ENCODE data around the gene MAN2A1.

Gene MAN2A1

DNA sequence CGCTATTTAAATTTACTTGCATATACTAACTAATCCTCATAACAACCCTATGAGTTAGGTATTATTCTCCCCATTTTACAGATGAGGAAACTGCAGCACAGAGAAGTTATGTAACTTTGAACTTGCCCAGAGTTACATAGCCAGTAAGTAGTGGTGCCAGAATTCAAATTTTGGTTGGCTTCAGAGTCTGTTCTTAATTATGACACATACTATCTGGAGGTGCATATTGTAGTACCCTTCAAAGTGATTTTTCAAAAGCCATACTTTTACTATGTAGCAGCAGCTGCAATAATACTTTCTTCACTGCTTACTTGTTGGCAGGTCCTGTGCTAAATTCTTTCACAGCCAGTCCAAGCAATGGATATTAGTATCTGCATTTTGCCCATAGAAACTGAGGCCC lies 16.4 kb downstream of the MAN2A1 start:
- DNase-seq (ENCODE audit: low spot score): no peak

GRCh38 chr5:109707531-109707930 lies 17.8 kb downstream of the MAN2A1 start:
- DNase-seq (ENCODE audit: low spot score): no peak

DNA sequence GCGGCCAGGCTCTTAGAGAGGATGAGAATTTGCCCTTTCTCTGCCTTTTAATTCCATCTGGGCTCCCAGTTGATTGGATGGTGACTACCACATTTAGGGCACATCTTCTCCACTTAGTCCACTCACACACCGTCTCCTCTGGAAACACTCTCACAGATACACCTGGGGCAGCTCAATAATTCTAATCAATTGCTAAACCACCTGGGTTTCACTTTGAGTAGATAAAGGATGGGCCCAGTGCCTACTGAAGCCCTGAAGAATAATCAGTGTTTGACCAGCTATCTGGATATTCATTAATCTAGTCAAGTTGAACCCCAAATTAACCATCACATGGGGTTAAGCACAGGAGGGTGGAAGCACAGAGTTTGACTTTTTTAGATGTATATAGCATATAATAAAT lies 19.1 kb downstream of the MAN2A1 start:
- no peak for DNase-seq (ENCODE audit: low spot score)

GRCh38 chr5:109709225-109709624 lies 19.5 kb downstream of the MAN2A1 start:
- DNase-seq (ENCODE audit: low spot score): no peak

GRCh38 chr5:109711673-109712072 lies 21.9 kb downstream of the MAN2A1 start:
- DNase-seq (ENCODE audit: low spot score): no peak

DNA sequence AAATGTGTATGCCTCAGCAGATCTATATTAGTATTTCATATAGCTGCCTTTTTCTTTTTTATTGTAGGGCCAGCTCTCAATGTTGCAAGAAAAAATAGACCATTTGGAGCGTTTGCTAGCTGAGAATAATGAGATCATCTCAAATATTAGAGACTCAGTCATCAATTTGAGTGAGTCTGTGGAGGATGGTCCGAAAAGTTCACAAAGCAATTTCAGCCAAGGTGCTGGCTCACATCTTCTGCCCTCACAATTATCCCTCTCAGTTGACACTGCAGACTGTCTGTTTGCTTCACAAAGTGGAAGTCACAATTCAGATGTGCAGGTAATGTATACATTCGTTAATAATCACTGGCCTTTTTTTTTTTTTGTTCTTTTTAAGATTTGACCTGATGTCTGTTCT lies 23.7 kb downstream of the MAN2A1 start:
- no peak for DNase-seq (ENCODE audit: low spot score)

GRCh38 chr5:109714592-109714991 lies 24.9 kb downstream of the MAN2A1 start:
- no peak for DNase-seq (ENCODE audit: low spot score)

GRCh38 chr5:109718216-109718615 lies 28.5 kb downstream of the MAN2A1 start:
- no peak for DNase-seq (ENCODE audit: low spot score)

DNA sequence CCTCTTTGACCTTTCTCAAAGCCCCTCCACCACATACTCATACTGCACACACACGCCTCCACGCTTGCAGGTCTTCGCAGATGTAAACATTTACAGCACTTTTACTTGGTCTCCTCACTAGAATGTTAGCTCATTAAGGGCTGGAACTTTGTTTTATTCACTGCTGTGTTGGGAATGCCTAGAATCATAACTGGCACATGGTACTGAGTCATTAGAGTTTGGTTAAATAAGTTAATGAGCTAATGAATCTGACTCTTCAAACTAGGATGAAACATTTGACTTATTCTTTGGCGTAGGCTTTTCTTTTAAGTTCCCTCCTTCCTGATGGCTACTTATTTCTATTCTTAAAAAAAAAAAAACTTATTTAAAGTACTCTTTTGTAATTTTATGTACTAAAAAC lies 28.9 kb downstream of the MAN2A1 start:
- DNase-seq (ENCODE audit: low spot score): no peak

DNA sequence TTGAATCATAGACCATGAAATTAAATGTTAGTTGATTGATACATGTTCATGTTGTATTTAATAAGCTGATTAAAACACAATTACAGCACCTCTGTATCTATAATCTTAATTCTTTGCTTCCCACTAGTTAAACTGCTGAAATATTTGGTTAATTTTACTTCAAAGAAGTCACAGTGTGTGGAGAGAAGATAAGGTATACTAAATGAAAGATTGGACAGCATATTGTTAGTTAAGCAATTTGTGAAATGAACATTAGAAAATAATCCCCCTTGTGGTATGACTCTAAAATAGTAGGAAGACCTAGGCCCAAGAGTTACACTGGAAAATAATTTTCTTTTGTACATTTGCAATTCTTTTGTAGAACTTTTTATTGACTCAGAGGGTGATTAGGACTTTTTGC lies 30.3 kb downstream of the MAN2A1 start:
- no peak for DNase-seq (ENCODE audit: low spot score)

DNA sequence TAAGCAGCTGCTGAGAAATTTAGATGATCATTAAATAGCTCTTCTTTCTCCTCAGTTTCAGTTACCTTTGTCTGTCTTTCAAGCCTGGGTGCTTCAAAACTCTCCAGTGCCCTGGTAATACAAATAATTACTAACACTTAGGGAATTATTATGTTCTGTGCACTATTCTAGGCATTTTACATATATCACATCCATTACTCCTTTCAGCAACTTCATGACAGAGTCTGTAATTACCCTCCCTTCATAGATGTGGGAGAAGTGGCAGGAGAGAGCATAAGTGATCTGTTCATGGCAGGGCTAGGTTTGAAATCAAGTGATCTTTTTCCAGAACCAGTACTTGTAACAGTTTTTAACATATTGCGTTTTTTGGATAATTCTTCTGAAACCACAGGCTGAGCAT lies 32.0 kb downstream of the MAN2A1 start:
- no peak for DNase-seq (ENCODE audit: low spot score)

DNA sequence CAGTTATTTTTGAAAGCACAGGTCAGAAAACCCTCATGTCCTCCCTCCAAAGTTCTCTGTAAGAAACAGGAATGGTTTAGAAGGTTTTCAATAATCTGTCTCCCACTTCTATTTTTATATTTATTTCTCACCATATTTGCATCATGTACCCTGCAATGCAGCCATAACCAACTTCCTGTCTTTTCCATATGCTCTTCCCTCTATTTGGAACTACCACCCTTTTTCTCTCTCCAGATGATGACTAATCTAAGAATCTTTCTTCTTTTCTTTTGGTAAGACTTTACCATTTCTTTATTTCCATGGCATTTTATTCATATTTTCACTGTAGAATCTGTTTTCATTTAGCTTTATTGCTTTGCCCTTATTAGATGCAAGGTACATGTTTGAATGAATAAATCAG lies 33.9 kb downstream of the MAN2A1 start:
- no peak for DNase-seq (ENCODE audit: low spot score)

DNA sequence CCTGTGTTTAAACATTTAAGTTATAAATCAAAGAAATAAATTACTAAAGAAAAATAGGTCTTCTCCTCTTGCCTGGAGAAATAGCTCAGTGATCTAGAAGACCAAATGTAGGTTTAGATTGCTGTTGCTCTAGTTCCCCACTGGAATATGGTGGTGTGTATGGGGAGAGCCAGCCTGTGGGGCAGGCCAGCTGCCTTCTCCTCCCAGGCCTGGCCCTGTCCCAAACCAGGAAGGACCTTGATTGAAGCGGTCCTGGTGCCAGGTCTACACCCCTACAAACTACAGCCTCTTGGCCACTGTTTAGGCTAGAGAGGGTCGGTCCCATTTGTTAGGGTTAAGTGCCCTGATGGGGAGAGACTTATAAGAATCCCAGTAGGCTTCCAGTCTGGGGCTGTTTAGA lies 35.4 kb downstream of the MAN2A1 start:
- DNase-seq (ENCODE audit: low spot score): no peak

- no peak for DNase-seq (ENCODE audit: low spot score)
Measured at GRCh38 chr5:109739741-109740728, 50.3 kb downstream of the MAN2A1 start.

DNA sequence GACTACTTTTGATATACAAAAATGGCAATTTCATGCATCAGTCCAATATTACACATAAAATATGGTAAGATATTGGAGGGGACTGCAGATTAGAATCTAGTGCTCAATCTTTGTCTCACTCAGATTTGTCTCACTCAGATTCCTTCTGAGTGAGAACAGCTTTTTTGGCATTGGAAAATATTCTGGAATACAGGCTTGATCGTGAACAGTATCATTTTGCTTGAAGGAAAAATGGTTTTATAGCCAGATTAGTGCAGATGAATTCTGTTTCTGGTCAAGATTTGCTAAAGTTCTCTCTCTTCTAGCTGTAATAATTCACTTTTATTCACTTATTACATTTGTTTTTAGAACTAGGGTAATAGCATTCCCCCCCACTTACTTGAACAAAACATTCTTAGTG lies 51.2 kb downstream of the MAN2A1 start:
- DNase-seq (ENCODE audit: low spot score): no peak

GRCh38 chr5:109741390-109741789 lies 51.7 kb downstream of the MAN2A1 start:
- no peak for DNase-seq (ENCODE audit: low spot score)

GRCh38 chr5:109743041-109743531 lies 53.4 kb downstream of the MAN2A1 start:
- DNase-seq (ENCODE audit: low spot score): no peak

- DNase-seq (ENCODE audit: low spot score): no peak
Measured at GRCh38 chr5:109743770-109744212, 54.1 kb downstream of the MAN2A1 start.

DNA sequence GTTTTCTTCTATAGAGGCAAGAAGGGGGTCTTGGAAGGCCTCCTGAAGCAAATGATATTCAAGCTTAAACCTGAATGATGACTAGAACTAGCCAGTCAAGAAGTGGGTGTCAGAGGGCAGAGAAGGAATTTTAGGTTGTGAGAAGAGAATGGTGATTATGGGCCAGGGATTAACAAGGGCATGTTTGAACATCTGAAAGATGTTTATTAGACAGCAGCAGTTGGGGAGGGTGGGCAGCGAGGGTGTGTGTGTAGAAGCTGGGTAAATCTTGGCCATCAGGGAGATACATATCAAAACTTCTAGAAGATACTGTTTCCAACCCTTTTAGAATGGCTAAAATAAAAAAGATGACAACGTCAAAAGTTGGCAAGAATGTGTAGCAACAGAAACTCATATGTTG lies 54.5 kb downstream of the MAN2A1 start:
- DNase-seq (ENCODE audit: low spot score): no peak

DNA sequence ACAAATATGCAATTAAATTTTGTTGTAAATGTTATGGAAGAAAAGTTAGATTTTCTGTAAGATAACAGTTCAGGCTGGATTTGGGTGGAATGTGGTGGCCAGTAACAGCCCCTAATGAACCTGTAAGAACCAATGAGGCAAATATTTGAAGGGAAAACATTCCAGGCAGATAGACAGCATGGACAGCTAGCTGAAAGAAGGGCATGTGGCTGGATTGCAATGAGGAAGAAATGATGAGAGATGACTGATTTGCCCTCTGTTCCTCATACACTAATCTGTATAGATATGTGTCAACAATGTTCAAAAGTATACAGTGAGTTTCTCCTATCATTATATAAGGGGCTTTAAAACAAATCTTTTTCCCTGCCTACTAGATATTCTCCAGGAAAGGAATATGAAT lies 58.8 kb downstream of the MAN2A1 start:
- no peak for DNase-seq (ENCODE audit: low spot score)

DNA sequence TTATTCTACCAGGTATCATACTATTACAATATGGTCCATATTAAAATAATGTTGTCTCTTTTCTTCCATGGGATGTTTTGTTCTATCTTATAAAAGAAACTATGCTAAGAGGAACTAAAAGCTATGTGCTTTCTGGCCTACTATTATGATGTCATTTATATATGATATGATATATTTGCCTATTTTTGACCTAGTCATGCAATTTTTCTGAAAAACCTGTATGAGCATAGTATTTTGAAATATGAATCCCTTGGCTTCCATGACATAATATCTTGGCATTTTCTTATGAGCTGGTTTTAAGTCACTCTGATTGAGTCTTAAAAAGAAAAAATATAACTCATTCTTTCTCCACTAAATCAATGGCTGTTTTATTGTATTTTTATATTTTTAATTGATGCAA lies 60.7 kb downstream of the MAN2A1 start:
- DNase-seq (ENCODE audit: low spot score): no peak

- DNase-seq (ENCODE audit: low spot score): no peak
Measured at GRCh38 chr5:109753279-109753678, 63.6 kb downstream of the MAN2A1 start.

DNA sequence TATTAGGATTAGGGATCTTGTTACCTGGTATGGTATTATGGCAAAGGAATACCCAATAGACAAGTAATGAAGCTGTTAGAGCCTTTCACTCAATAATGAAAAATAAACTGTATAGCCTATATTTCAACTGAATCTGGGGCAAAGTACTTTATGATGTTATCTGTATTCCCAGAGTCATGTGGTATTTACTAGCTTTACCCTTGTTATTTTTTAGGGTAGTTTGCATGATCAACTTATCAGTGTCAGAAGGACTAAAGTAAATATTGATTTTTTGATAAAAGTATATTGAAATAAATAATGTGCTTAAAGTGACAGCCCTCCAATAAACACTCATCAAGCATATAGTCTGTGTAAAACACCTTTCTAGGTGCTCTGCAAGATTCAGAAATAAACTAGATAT lies 64.6 kb downstream of the MAN2A1 start:
- no peak for DNase-seq (ENCODE audit: low spot score)

GRCh38 chr5:109755761-109756160 lies 66.0 kb downstream of the MAN2A1 start:
- DNase-seq (ENCODE audit: low spot score): no peak
